MM.1S (cell line): Measurements from ENCODE around the gene PKD2L2.
"Not testable (repeated sequence)": the region's sequence is repeated elsewhere in the genome, so short reads cannot be mapped to it uniquely, and the experiment has no call there.

Source experiments
- DNase-seq: peaks from one replicate; pipeline ENCODE4 v3.0.0-alpha.2; 2015
- H2AFZ ChIP-seq: fragments of 300-600 bp; sonication (generic); 2 replicates; pipeline ENCODE4 v1.6.0; 2016; ENCODE audit warnings: antibody characterized with exemption, low read length
- H3F3A ChIP-seq: fragments of 300-600 bp; sonication (generic); 2 replicates; pipeline ENCODE4 v1.6.1; 2016; ENCODE audit warnings: mild to moderate bottlenecking, antibody characterized with exemption, low read length, moderate library complexity, mixed read lengths; ENCODE audit not compliant: insufficient read depth
- H3K27ac ChIP-seq: fragments of 300-600 bp; sonication (generic); 2 replicates; pipeline ENCODE4 v1.5.1; 2016; ENCODE audit warnings: mild to moderate bottlenecking, low read length
- H3K27me3 ChIP-seq: fragments of 300-600 bp; sonication (generic); replicated peaks from 2 replicates; pipeline ENCODE4 v1.6.0; 2016; ENCODE audit warnings: low read length; ENCODE audit not compliant: insufficient read depth
- H3K36me3 ChIP-seq: fragments of 300-600 bp; sonication (generic); replicated peaks from 2 replicates; pipeline ENCODE4 v1.6.1; 2016; ENCODE audit warnings: mild to moderate bottlenecking, low read length, mixed read lengths; ENCODE audit not compliant: insufficient read depth
- H3K4me1 ChIP-seq: fragments of 300-600 bp; sonication (generic); 2 replicates; pipeline ENCODE4 v1.6.1; 2016; ENCODE audit warnings: low read length, mixed read lengths
- H3K4me2 ChIP-seq: fragments of 300-600 bp; sonication (generic); 2 replicates; pipeline ENCODE4 v1.6.0; 2016; ENCODE audit warnings: low read depth, low read length
- H3K4me3 ChIP-seq: fragments of 300-600 bp; sonication (generic); 2 replicates; pipeline ENCODE4 v1.5.1; 2016; ENCODE audit warnings: low read length, mixed read lengths
- H3K79me2 ChIP-seq: fragments of 300-600 bp; sonication (generic); 2 replicates; pipeline ENCODE4 v1.6.1; 2016; ENCODE audit warnings: mixed run types, low read length, mixed read lengths
- H3K9ac ChIP-seq: fragments of 300-600 bp; sonication (generic); 2 replicates; pipeline ENCODE4 v1.6.1; 2016; ENCODE audit warnings: low read length, mixed read lengths
- H3K9me2 ChIP-seq: fragments of 300-600 bp; sonication (generic); replicated peaks from 2 replicates; pipeline ENCODE4 v1.6.1; 2016; ENCODE audit warnings: mild to moderate bottlenecking, low read length, mixed read lengths; ENCODE audit not compliant: insufficient read depth
- H3K9me3 ChIP-seq: fragments of 300-600 bp; sonication (generic); replicated peaks from 2 replicates; pipeline ENCODE4 v1.6.1; 2016; ENCODE audit warnings: mild to moderate bottlenecking, low read length, mixed read lengths; ENCODE audit not compliant: insufficient read depth
- H4K20me1 ChIP-seq: fragments of 300-600 bp; sonication (generic); 2 replicates; pipeline ENCODE4 v1.6.1; 2016; ENCODE audit warnings: mild to moderate bottlenecking, low read length, moderate library complexity, mixed read lengths; ENCODE audit not compliant: insufficient read depth
- EZH2 ChIP-seq: fragments of 300-600 bp; sonication (generic); optimal IDR thresholded peaks from 2 replicates; pipeline ENCODE3; 2017; ENCODE audit warnings: low read depth, mild to moderate bottlenecking, antibody characterized with exemption, low read length, mixed read lengths
- EZH2phosphoT487 ChIP-seq: fragments of 300-600 bp; sonication (generic); IDR thresholded peaks from 2 replicates; pipeline ENCODE4 v1.6.1; 2018; ENCODE audit warnings: antibody characterized with exemption, low read length
- TF ChIP-seq, protein P1 (sequence below): fragments of 300-600 bp; sonication (generic); IDR thresholded peaks from 2 replicates; pipeline ENCODE4 v1.5.1; 2016; ENCODE audit warnings: antibody characterized with exemption, low read length, mixed read lengths

The PKD2L2 gene

DNA sequence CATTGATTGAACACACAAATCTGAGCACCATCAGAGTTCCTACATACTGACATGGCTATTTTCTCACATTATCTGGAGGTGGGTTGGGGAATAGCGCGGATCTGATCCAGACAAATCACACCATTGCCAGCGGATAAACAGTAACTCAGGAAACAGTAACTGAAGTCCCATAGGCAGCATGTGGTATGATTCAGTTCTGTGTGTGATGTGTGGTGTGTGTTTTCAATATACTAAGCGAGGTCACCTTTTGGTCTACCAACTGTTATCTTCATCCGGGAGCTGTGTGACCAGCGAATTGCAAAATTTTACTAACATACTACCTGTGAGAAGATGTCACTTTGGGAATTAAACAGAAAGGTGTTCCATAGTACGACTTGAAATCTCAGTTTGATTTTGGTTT lies 50.1 kb downstream of the PKD2L2 start:
- Histone ChIP-seq H3K79me2 (no peaks in the 10 kb centered on the region), H3K36me3 (peaks cover 17% of the 10 kb centered on the region; the same call in 1 of the 2 replicates), H3K9me2 (no peaks in the 10 kb centered on the region), H3K27me3 (no peaks in the 10 kb centered on the region), H3K4me1 (no peaks in the 10 kb centered on the region), H3K4me3 (no peak overlapping the region), H3K9me3 (no peaks in the 10 kb centered on the region), H3K9ac (no peak overlapping the region), H2AFZ (no peak overlapping the region), H4K20me1 (no peaks in the 10 kb centered on the region), H3F3A (no peaks in the 10 kb centered on the region), H3K27ac (no peak overlapping the region), H3K4me2 (no peak overlapping the region)
- TF ChIP-seq EZH2, result no peak
- no peak for TF ChIP-seq EZH2phosphoT487
- TF ChIP-seq, protein P1, sequence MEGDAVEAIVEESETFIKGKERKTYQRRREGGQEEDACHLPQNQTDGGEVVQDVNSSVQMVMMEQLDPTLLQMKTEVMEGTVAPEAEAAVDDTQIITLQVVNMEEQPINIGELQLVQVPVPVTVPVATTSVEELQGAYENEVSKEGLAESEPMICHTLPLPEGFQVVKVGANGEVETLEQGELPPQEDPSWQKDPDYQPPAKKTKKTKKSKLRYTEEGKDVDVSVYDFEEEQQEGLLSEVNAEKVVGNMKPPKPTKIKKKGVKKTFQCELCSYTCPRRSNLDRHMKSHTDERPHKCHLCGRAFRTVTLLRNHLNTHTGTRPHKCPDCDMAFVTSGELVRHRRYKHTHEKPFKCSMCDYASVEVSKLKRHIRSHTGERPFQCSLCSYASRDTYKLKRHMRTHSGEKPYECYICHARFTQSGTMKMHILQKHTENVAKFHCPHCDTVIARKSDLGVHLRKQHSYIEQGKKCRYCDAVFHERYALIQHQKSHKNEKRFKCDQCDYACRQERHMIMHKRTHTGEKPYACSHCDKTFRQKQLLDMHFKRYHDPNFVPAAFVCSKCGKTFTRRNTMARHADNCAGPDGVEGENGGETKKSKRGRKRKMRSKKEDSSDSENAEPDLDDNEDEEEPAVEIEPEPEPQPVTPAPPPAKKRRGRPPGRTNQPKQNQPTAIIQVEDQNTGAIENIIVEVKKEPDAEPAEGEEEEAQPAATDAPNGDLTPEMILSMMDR, result no peak
- no peak for DNase-seq

DNA sequence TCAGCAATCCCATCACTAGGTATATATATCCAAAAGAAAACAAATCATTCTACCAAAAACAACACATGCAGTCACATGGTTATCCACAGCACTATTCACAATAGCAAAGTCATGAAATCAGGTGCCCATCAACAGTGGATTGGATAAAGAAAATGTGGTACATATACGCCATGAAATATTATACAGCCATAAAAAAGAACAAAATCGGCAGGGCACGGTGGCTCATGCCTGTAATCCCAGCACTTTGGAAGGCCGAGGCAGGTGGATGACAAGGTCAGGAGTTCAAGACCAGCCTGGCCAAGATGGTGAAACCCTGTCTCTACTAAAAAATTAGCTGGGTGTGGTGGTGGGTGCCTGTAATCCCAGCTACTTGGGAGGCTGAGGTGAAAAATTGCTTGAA lies 55.0 kb downstream of the PKD2L2 start:
- H3K27me3 ChIP-seq, H3K9me2 ChIP-seq, DNase-seq, H3K4me3 ChIP-seq, H3F3A ChIP-seq, H2AFZ ChIP-seq, H3K9me3 ChIP-seq, H3K79me2 ChIP-seq, H3K9ac ChIP-seq, H3K4me1 ChIP-seq, H3K27ac ChIP-seq, H4K20me1 ChIP-seq, H3K4me2 ChIP-seq: not testable (repeated sequence)
- peaks cover 19% of the 10 kb centered on the region for H3K36me3 ChIP-seq

DNA sequence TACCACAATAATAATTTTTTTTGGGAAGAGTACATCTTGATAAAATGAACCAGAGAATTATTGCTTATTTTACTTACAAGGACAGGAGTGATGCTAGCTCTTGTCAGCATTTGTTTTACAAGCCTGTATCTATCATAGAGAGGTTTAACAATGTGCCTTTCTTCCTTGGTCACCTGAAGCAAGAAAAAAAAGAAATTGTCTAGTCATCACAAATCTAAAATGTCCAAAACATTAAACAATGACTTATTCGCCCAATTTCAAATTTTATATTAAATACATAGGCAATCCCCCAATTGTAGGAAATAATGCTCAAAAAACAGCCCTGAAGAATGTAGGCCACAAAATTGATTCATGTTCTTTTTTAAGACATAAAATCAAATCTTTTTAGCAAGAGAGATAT lies 56.6 kb downstream of the PKD2L2 start:
- Histone ChIP-seq H3K4me2 (no peak overlapping the region), H2AFZ (no peak overlapping the region), H3K9ac (no peak overlapping the region), H3K9me2 (no peaks in the 10 kb centered on the region), H3K36me3 (peaks cover 19% of the 10 kb centered on the region), H3K79me2 (no peaks in the 10 kb centered on the region), H3K9me3 (no peaks in the 10 kb centered on the region), H3K27me3 (no peaks in the 10 kb centered on the region), H3K27ac (no peak overlapping the region), H3K4me3 (no peak overlapping the region), H3F3A (no peaks in the 10 kb centered on the region), H4K20me1 (no peaks in the 10 kb centered on the region), H3K4me1 (no peaks in the 10 kb centered on the region)
- no peak for DNase-seq
- TF ChIP-seq EZH2phosphoT487, result no peak
- TF ChIP-seq, protein P1, result no peak
- TF ChIP-seq EZH2, result no peak

DNA sequence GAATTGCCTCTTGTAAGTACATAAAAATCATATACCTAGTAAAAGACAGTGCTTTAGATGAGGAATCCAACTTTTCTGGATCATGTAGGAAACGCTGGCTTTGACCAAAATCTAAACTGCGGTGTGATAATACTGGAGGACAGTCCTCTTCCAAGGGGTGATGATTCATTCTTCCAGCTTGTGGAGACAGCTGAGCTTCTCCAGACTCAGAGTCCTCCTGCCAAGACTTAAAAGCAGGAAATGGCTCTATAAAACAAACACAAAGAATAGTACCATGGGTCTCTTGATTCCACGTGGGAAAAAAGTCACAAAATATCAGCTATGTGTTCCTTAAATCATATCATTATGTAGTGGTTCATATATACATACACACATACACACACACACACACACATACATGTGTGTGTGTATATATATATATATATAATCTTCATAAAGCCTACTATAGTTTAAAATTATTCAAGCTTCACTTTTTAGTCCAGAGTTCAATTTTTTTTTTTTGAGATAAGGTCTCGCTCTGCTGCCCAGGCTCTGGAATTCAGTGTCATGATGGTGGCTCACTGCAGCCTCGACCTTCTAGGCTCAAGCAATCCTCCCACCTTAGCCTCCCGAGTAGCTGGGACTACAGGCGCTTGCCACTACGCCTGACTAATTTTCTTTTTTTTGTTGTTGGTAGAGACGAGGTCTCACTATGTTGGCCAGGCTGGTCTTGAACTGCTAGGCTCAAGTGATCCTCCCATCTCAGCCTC lies 65.0 kb downstream of the PKD2L2 start:
- Histone ChIP-seq H3K4me3 (no peak overlapping the region), H3K4me1 (no peaks in the 10 kb centered on the region), H3K79me2 (no peaks in the 10 kb centered on the region), H2AFZ (no peak overlapping the region), H3F3A (no peaks in the 10 kb centered on the region), H3K27ac (no peak overlapping the region), H3K9me3 (no peaks in the 10 kb centered on the region), H3K27me3 (no peaks in the 10 kb centered on the region), H3K9ac (no peak overlapping the region), H3K36me3 (no peaks in the 10 kb centered on the region; the same call in 1 of the 2 replicates), H4K20me1 (no peaks in the 10 kb centered on the region), H3K4me2 (no peak overlapping the region), H3K9me2 (no peaks in the 10 kb centered on the region)
- TF ChIP-seq EZH2 (no peak), EZH2phosphoT487 (no peak)
- TF ChIP-seq, protein P1, result no peak
- no peak for DNase-seq
